SU-DHL-6 (cell line): ENCODE measurements around the gene ID2.

Source experiments
- H2AFZ ChIP-seq: fragments of 200-600 bp; sonication (generic); 2 replicates; pipeline ENCODE4 v1.6.1; 2014; ENCODE audit warnings: low read depth, mild to moderate bottlenecking, moderate library complexity, mixed read lengths, antibody characterized with exemption, low read length; ENCODE audit not compliant: severe bottlenecking
- H3F3A ChIP-seq: fragments of 200-600 bp; shearing (Covaris generic); 2 replicates; pipeline ENCODE4 v1.6.0; 2016; ENCODE audit warnings: antibody characterized with exemption, mild to moderate bottlenecking; ENCODE audit not compliant: insufficient read depth
- H3K27ac ChIP-seq: fragments of 200-600 bp; sonication (generic); 2 replicates; pipeline ENCODE4 v1.5.1; 2016; ENCODE audit warnings: low read depth, mild to moderate bottlenecking, low read length, moderate library complexity, mixed read lengths
- H3K27me3 ChIP-seq: fragments of 200-600 bp; sonication (generic), shearing (Covaris generic); 2 replicates; pipeline ENCODE4 v1.6.0; 2014; ENCODE audit warnings: mild to moderate bottlenecking, low read length
- H3K36me3 ChIP-seq: fragments of 200-600 bp; sonication (generic); 2 replicates; pipeline ENCODE4 v1.6.1; 2014; ENCODE audit warnings: mild to moderate bottlenecking, low read length, mixed read lengths
- H3K4me2 ChIP-seq: fragments of 300-600, 200-600 bp; shearing (Covaris generic), sonication (generic); 2 replicates; pipeline ENCODE4 v1.6.0; 2014; ENCODE audit warnings: low read length, low read depth, mild to moderate bottlenecking; ENCODE audit not compliant: poor library complexity, severe bottlenecking
- H3K4me3 ChIP-seq: fragments of 200-600 bp; sonication (generic); 2 replicates; pipeline ENCODE4 v1.5.1; 2014; ENCODE audit warnings: antibody characterized with exemption, low read length, mild to moderate bottlenecking, mixed read lengths; ENCODE audit not compliant: insufficient read depth, poor library complexity, severe bottlenecking
- H3K79me2 ChIP-seq: fragments of 200-600 bp; sonication (generic); 2 replicates; pipeline ENCODE4 v1.6.1; 2014; ENCODE audit warnings: mild to moderate bottlenecking, low read length, moderate library complexity; ENCODE audit not compliant: insufficient read depth
- H3K9ac ChIP-seq: fragments of 200-600 bp; sonication (generic); 2 replicates; pipeline ENCODE4 v1.7.0; 2014; ENCODE audit warnings: mild to moderate bottlenecking, low read length
- H3K9me2 ChIP-seq: fragments of 200-600 bp; sonication (generic); replicated peaks from 2 replicates; pipeline ENCODE4 v1.6.1; 2014; ENCODE audit warnings: low read length; ENCODE audit not compliant: insufficient read depth
- H3K9me3 ChIP-seq: fragments of 200-600 bp; sonication (generic); 2 replicates; pipeline ENCODE4 v1.6.1; 2014; ENCODE audit warnings: low read length, mixed read lengths; ENCODE audit not compliant: insufficient read depth
- H4K20me1 ChIP-seq: fragments of 200-600 bp; sonication (generic); 2 replicates; pipeline ENCODE4 v1.6.1; 2014; ENCODE audit warnings: low read depth, mild to moderate bottlenecking, antibody characterized with exemption, low read length, moderate library complexity, mixed read lengths
- EZH2phosphoT487 ChIP-seq: fragments of 200-600 bp; sonication (generic), shearing (Covaris generic); conservative IDR thresholded peaks from 2 replicates; pipeline ENCODE4 v1.6.1; 2018; ENCODE audit warnings: mild to moderate bottlenecking, antibody characterized with exemption, low read length, moderate library complexity, mixed read lengths
- TF ChIP-seq, protein P1 (sequence below): fragments of 200-600 bp; sonication (generic); IDR thresholded peaks from one replicate; pipeline ENCODE4 v1.5.1; 2017; ENCODE audit warnings: antibody characterized with exemption, mild to moderate bottlenecking, low read length, moderate library complexity; ENCODE audit not compliant: insufficient read depth, poor library complexity, severe bottlenecking

Gene ID2

GRCh38 chr2:8674420-8675009, 7.3 kb upstream of the ID2 start:
- Histone ChIP-seq H3K4me2 (no peak overlapping the region), H3K36me3 (no peaks in the 10 kb centered on the region), H4K20me1 (no peaks in the 10 kb centered on the region), H3K79me2 (no peaks in the 10 kb centered on the region), H3K9me2 (no peaks in the 10 kb centered on the region), H3F3A (peaks cover 2% of the 10 kb centered on the region; the same call in 1 of the 2 replicates), H3K4me3 (no peak overlapping the region), H3K9me3 (peaks cover 7% of the 10 kb centered on the region; the same call in 1 of the 2 replicates), H3K27me3 (no peaks in the 10 kb centered on the region), H3K9ac (no peak overlapping the region), H2AFZ (no peak overlapping the region), H3K27ac (no peak overlapping the region)
- TF ChIP-seq, protein P1, sequence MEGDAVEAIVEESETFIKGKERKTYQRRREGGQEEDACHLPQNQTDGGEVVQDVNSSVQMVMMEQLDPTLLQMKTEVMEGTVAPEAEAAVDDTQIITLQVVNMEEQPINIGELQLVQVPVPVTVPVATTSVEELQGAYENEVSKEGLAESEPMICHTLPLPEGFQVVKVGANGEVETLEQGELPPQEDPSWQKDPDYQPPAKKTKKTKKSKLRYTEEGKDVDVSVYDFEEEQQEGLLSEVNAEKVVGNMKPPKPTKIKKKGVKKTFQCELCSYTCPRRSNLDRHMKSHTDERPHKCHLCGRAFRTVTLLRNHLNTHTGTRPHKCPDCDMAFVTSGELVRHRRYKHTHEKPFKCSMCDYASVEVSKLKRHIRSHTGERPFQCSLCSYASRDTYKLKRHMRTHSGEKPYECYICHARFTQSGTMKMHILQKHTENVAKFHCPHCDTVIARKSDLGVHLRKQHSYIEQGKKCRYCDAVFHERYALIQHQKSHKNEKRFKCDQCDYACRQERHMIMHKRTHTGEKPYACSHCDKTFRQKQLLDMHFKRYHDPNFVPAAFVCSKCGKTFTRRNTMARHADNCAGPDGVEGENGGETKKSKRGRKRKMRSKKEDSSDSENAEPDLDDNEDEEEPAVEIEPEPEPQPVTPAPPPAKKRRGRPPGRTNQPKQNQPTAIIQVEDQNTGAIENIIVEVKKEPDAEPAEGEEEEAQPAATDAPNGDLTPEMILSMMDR, result no peak

DNA sequence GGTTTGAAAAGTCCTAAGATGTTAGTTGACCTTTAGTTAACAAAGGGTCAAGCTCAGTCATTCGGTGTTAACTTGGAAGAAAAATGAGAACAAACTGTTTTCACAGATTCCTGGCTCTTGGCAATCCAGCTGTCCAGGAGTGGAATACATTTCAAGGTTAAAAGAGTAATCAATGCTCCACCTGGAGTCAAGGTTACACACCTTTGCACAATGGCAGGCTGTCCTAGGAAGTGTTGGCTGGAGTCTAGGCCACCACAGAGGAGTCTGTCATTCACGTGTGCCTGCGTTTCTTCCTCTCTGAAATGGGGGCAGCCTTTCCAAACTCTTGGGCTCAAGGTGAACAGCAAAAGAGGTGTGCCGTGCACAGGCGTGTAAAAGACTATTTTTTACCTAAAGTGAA, 6.3 kb upstream of the ID2 start:
- H3K9me3 ChIP-seq, result peaks cover 7% of the 10 kb centered on the region; the same call in 1 of the 2 replicates
- H3K4me2 ChIP-seq, result no peak overlapping the region
- no peak overlapping the region for H3K4me3 ChIP-seq
- H3K36me3 ChIP-seq, result no peaks in the 10 kb centered on the region
- H3K9ac ChIP-seq, result no peak overlapping the region
- no peaks in the 10 kb centered on the region for H4K20me1 ChIP-seq
- H3K27me3 ChIP-seq, result no peaks in the 10 kb centered on the region
- H3K9me2 ChIP-seq, result no peaks in the 10 kb centered on the region
- no peak overlapping the region for H2AFZ ChIP-seq
- peaks cover 12% of the 10 kb centered on the region for H3F3A ChIP-seq
- TF ChIP-seq EZH2phosphoT487, result no peak
- TF ChIP-seq, protein P1, result no peak
- H3K27ac ChIP-seq, result no peak overlapping the region
- no peaks in the 10 kb centered on the region for H3K79me2 ChIP-seq

DNA sequence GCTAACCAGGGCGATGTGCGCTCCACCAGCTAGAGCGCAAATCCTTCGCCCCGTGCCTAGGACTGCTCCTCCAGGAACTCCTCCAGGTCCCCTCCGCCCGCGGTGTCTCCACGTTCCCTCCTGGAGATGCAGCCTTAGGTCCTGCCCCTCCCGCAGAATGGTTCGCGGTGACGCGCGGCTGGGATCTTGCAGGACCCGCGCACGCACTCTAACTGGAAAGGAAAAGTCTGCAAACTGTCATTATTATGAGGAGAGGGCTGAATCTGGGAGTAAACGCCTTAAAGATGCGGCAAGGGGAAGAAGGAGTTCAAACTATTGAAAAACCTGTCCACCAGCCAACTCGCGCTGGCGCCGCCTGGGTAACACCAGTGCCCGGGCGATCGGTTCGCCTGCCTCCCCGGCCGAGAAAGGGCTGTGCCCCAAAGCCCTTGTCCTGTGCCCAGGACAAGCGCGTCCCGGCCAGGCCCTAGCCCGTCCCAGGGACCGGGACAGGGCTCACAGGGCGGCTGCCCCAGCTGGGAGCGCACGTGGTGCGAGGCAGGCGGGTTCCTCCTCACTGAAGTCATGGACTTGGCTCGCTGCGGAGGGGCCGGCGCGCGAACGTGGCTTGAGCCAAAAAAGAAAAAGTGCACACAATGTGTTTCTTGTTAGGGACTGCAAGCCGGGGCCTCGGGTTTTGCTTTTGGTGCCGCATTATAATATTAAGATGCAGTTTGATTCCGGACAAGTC, 5.5 kb upstream of the ID2 start:
- no peak overlapping the region for H3K9ac ChIP-seq
- no peaks in the 10 kb centered on the region for H3K9me2 ChIP-seq
- no peak overlapping the region for H3K4me3 ChIP-seq
- no peak overlapping the region for H3K4me2 ChIP-seq
- H2AFZ ChIP-seq, result no peak overlapping the region
- H3K36me3 ChIP-seq, result no peaks in the 10 kb centered on the region
- TF ChIP-seq EZH2phosphoT487, result no peak
- TF ChIP-seq, protein P1, result no peak
- peaks cover 7% of the 10 kb centered on the region; the same call in 1 of the 2 replicates for H3K9me3 ChIP-seq
- H4K20me1 ChIP-seq, result no peaks in the 10 kb centered on the region
- peaks cover 20% of the 10 kb centered on the region for H3F3A ChIP-seq
- H3K27ac ChIP-seq, result no peak overlapping the region
- H3K79me2 ChIP-seq, result no peaks in the 10 kb centered on the region
- no peaks in the 10 kb centered on the region for H3K27me3 ChIP-seq
